22Rv1 (cell line): ENCODE data around the gene ORM1.

Experiments
- H3K27ac ChIP-seq: fragments of 450-650 bp; 2 replicates; pipeline ENCODE4 v1.5.1; 2017
- ZFX ChIP-seq: fragments of 450-650 bp; IDR thresholded peaks from 2 replicates; pipeline ENCODE4 v1.6.1; 2017; ENCODE audit warnings: antibody characterized with exemption, borderline replicate concordance
- TF ChIP-seq, protein P1 (sequence below): fragments of 450-650 bp; IDR thresholded peaks from 2 replicates; pipeline ENCODE4 v1.5.1; 2017; ENCODE audit warnings: mild to moderate bottlenecking

Gene ORM1

DNA sequence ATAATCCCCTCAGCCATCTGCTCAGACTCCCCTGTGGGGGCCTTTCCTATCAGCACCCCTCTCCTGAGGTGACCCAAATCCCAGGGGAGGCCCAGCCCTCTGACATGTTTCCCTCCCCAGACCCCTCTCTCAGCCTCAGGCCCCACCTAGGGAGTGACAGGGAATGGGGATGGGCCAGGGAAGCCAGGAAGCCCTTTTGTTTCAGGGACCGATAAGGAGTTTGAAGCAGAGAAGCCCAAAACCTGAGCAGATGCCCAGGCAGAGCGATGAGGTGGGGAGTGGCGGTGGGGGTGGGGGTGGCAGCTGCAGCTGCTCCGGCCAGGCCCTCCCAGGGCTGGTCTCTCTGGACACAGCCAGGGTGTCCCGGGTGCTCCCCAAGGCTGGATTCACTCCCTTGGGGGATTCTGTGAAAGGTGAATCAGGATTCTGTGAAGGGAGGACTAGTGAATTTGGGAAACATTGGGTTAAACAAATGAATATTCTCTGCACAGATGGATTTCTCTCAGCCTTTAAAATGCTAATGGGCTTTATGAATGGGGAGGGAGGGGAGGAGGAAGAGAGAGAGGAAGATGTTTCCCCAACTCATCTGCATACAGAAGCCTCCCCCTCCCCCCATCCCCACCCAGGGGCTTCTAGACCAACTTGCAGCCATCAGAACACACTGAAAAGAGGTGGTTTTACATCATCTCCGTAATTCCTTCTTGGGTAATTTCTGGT lies 47.5 kb downstream of the ORM1 start:
- TF ChIP-seq, protein P1, sequence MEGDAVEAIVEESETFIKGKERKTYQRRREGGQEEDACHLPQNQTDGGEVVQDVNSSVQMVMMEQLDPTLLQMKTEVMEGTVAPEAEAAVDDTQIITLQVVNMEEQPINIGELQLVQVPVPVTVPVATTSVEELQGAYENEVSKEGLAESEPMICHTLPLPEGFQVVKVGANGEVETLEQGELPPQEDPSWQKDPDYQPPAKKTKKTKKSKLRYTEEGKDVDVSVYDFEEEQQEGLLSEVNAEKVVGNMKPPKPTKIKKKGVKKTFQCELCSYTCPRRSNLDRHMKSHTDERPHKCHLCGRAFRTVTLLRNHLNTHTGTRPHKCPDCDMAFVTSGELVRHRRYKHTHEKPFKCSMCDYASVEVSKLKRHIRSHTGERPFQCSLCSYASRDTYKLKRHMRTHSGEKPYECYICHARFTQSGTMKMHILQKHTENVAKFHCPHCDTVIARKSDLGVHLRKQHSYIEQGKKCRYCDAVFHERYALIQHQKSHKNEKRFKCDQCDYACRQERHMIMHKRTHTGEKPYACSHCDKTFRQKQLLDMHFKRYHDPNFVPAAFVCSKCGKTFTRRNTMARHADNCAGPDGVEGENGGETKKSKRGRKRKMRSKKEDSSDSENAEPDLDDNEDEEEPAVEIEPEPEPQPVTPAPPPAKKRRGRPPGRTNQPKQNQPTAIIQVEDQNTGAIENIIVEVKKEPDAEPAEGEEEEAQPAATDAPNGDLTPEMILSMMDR = no peak
- no peak for TF ChIP-seq ZFX
- H3K27ac ChIP-seq = no peak overlapping the region

DNA sequence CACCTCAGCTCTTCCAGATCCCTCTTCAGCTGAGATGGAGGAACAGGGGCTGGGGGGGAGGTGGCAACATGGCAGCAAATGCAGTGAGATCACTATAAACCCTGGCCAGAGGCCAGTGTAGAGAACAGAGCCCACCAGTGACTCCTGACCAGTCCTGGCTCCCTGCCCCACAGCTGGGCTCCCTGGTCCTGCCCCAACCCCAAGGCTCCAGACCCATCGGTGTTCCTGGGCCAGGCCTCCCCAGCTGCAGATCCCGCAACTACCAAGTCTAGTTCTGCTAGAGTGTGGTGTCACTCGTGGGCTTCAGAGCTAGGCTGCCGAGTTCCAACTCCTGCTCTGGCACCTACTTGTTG lies 48.0 kb downstream of the ORM1 start:
- H3K27ac ChIP-seq = no peak overlapping the region
- TF ChIP-seq, protein P1 = no peak
- no peak for TF ChIP-seq ZFX

DNA sequence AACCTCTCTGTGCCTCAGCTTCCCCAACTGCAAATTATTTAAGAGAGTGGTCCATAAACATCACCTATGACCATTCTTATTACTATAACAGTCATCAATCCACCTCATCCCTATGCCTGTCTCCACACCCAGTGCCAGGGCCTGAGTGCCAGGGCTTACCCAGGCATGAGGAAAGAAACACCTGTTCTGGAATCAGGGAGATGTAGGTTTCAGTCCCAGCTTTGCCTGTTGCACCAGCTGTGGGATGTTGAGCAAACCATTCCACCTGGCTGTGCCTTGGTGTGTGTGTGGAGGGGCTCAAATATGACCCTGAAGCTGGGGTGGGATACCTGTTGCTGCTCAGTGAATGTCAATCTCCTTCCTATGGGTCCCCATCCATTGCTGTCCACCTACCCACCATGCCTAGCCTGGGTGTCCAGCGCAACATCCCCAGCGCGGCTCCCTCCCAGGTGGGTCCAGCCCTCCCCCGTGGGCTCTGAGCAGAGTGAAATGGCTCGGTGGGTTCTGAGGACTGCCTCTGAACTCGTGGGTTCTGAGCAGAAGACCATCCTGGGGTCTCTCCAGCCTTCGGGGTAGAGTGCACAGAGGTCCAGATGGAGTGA lies 48.5 kb downstream of the ORM1 start:
- no peak for TF ChIP-seq ZFX
- TF ChIP-seq, protein P1 = no peak
- no peak overlapping the region for H3K27ac ChIP-seq

DNA sequence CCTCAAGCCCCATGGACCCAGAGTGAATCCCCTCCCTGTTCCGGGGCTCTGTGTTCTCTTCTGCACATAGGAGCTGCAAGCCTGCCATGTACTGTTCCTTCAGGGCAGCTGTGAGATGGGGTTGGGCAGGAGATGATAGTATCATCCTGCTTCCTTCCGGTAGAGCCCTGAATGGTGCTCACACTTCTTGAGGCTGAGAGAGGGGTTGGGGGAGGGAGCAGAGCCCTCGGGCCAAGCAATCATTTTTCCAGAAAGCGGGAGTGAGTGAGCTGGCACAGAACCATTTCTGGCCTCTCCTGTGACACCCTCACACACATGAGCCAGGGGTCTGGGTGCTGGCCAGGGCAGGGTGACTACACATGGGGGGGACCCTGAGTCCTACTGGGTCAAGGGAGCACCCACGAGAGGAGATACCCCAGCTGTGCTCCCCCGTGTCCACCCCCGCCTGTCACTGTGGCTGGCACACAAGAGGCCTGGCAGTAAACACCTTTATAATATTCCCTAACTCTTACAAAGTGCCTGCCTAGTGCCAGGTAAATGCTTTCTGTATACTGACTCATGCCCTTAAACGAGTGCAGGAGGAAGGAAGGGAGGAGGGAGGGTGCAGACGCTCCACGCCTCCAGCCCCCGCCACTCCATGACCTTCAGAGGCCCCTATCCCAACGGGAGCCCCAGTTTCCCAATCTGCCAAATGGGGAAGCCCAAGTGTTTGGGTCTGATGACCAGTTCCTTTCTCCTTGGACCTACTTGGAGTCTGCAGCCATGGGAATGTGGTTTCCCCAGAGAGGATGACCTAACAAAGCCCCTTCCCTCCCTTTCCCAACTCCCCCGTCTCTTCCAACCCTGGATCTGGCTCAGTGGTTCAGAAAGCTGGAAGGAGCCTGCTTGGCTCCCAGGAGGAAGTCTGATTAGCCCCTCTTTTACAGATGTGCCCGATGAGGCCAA lies 49.3 kb downstream of the ORM1 start:
- TF ChIP-seq, protein P1 = no peak
- TF ChIP-seq ZFX = no peak
- H3K27ac ChIP-seq = no peak overlapping the region

DNA sequence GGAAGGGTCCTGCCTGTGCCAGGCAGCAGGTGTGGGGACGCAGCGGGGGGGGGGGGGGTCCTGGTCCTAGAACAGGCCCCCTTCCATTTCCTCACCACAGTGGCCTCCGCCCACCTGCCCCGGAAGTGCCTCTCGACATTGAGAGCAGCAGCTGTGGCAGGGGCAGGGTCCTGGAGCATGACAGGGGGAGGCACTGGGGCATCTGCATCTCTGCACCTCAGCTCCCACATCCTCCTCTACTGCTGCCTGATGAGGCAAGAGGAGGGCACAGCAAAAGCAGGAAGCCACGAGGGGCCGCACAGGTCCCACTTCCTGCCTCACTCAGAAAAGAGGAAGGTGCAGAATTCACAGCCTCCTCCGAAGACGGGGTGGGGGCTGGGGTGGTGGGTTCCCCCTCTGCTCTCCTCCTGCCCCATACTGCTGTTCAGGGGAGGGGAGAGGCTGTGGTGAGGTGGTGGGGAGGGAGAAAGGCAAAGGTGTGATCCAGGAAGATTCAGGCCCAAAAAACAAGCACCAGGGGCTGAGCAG lies 50.1 kb downstream of the ORM1 start:
- TF ChIP-seq, protein P1 = no peak
- TF ChIP-seq ZFX = no peak
- no peak overlapping the region for H3K27ac ChIP-seq

DNA sequence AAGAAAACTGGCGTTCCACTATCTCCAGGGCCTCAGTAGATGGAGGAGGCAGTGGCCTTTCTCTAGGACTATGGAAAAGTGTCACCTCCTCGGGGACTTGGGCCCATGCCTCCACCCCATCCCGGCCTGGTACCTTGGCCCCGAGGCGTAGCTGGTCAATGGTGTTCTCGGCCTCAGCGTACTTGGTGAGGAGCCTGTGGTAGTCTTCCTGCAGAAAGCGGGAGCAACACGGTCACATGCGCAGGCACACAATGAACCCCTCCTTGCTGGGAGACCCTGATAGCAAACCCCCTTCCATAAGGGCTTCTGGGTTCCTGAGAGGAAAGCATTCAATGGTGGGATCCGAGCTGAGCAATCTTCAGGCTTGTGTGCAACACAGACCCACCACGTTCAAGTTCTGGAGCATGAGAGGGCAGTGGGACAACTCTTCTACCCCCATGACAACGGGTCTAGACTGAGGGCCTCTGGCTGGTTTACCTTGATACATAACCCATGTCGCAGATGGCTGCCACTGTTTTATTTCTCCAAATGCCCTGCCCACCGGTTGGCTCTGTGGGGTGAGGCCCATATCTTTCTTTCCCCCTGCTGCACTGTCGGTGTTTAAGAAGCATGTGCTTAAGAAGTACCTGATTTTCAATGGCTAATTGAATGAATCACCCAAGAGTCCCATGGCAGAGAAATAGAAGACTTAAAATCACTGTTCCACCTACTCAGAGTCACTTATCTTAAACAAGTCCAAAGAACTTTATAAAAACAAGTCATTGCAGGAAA lies 51.2 kb downstream of the ORM1 start:
- TF ChIP-seq, protein P1 = no peak
- no peak for TF ChIP-seq ZFX
- H3K27ac ChIP-seq = no peak overlapping the region
